Esophagus squamous epithelium (tissue), 4 donors: ENCODE data around the gene SMIM38.

ENCODE experiments used
- POLR2A ChIP-seq, 4 donors: fragments of 450-650 bp; IDR thresholded peaks; one replicate each; pipeline ENCODE4 v1.6.1; 2017; ENCODE audit warnings: antibody characterized with exemption in 4 of 4, mild to moderate bottlenecking in 4 of 4, moderate library complexity in 3 of 4
- TF ChIP-seq, protein P1 (sequence below), 6 experiments: fragments of 450-650 bp in 4 of 6; fragments of 200-600 bp in 2 of 6; sonication (generic) in 2 of 6; IDR thresholded peaks; one replicate each; pipeline ENCODE4 v1.5.1; 2016 to 2019; ENCODE audit warnings: antibody characterized with exemption in 6 of 6, mild to moderate bottlenecking in 4 of 6, moderate library complexity in 4 of 6

DNA sequence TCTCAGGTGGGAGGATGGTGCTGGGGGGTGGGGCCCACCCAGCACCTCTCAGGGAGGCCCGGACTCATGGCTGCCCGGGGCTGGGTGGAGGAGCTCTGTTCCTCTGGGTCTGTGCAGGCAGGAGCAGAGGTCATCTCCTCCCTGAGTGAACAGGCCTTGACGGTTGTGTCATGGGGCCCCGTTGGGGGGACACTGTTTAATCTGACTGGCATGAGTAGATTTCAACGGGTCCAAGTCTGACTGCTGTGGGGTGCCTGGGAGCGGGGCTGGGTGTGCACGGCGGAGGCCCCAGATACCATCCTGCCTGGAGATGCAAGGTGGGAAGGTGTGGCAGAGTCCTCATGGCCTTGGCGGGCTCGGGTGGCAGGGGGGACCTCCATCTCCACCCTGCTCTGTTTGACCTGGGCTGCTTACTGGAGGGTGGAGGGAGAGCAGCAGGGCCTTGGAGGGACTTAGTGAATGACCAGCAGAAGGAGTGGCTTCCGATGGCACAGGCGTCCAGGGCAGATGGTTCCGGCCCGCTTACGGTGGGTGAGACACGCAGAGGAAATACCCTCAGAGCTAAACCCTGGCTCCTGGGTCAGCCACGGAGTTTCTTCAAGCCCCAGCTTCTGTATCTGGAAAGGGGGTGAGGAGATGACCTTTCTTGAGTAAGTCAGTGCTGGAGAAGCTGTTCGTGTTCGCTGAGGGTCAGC is 48.7 kb downstream of the SMIM38 start:
- TF ChIP-seq POLR2A (IDR thresholded peaks at IDR 0.05), result no peak
- TF ChIP-seq, protein P1, sequence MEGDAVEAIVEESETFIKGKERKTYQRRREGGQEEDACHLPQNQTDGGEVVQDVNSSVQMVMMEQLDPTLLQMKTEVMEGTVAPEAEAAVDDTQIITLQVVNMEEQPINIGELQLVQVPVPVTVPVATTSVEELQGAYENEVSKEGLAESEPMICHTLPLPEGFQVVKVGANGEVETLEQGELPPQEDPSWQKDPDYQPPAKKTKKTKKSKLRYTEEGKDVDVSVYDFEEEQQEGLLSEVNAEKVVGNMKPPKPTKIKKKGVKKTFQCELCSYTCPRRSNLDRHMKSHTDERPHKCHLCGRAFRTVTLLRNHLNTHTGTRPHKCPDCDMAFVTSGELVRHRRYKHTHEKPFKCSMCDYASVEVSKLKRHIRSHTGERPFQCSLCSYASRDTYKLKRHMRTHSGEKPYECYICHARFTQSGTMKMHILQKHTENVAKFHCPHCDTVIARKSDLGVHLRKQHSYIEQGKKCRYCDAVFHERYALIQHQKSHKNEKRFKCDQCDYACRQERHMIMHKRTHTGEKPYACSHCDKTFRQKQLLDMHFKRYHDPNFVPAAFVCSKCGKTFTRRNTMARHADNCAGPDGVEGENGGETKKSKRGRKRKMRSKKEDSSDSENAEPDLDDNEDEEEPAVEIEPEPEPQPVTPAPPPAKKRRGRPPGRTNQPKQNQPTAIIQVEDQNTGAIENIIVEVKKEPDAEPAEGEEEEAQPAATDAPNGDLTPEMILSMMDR (IDR thresholded peaks at IDR 0.05), result no peak
